GM19452 (cell line): ENCODE results near the gene C20orf204.

Source experiments
- ATAC-seq: cut with Tn5 transposase; IDR thresholded peaks from one replicate; pipeline ENCODE4 v1.9.1; 2021; ENCODE audit not compliant: unreplicated experiment

The C20orf204 gene

GRCh38 chr20:64055396-64055892, 19.5 kb downstream of the C20orf204 start:
- ATAC-seq = no peak

GRCh38 chr20:64055893-64056638, 20.1 kb downstream of the C20orf204 start:
- no peak for ATAC-seq

- ATAC-seq = no peak
Observed at GRCh38 chr20:64056639-64056888, 20.6 kb downstream of the C20orf204 start.

GRCh38 chr20:64056889-64057627, 21.1 kb downstream of the C20orf204 start:
- ATAC-seq = no peak

GRCh38 chr20:64057628-64058498, 21.9 kb downstream of the C20orf204 start:
- no peak for ATAC-seq

GRCh38 chr20:64058536-64058935, 22.6 kb downstream of the C20orf204 start:
- no peak for ATAC-seq

- no peak for ATAC-seq
Observed at GRCh38 chr20:64062276-64062595, 26.3 kb downstream of the C20orf204 start.

GRCh38 chr20:64062596-64063388, 26.8 kb downstream of the C20orf204 start, which contains the start of gene TCEA2:
Gene TCEA2, plus strand, starts transcription at chr20:64063198. Its CDS starts 115 bp downstream, at chr20:64063313.
- ATAC-seq = peak; percentile 78

- no peak for ATAC-seq
Observed at GRCh38 chr20:64063389-64064144, 27.6 kb downstream of the C20orf204 start.

GRCh38 chr20:64064145-64064698, 28.2 kb downstream of the C20orf204 start:
- no peak for ATAC-seq

GRCh38 chr20:64065062-64065973, 29.3 kb downstream of the C20orf204 start:
- no peak for ATAC-seq

GRCh38 chr20:64065974-64066343, 30.0 kb downstream of the C20orf204 start:
- peak; percentile 48 for ATAC-seq

- no peak for ATAC-seq
Observed at GRCh38 chr20:64067005-64067632, 31.1 kb downstream of the C20orf204 start.

GRCh38 chr20:64067733-64068307, 31.8 kb downstream of the C20orf204 start:
- ATAC-seq = no peak

- no peak for ATAC-seq
Observed at GRCh38 chr20:64068386-64069208, 32.6 kb downstream of the C20orf204 start.

- ATAC-seq = no peak
Observed at GRCh38 chr20:64069209-64069613, 33.2 kb downstream of the C20orf204 start.

GRCh38 chr20:64069614-64070243, 33.7 kb downstream of the C20orf204 start:
- no peak for ATAC-seq
